HG03045 (cell line): Measurements from ENCODE around the gene HSD11B1L.

Experiments used
- ATAC-seq: cut with Tn5 transposase; IDR thresholded peaks from one replicate; pipeline ENCODE4 v1.9.1; 2021; ENCODE audit warnings: mild to moderate bottlenecking, moderate library complexity; ENCODE audit not compliant: unreplicated experiment

Gene HSD11B1L, protein sequence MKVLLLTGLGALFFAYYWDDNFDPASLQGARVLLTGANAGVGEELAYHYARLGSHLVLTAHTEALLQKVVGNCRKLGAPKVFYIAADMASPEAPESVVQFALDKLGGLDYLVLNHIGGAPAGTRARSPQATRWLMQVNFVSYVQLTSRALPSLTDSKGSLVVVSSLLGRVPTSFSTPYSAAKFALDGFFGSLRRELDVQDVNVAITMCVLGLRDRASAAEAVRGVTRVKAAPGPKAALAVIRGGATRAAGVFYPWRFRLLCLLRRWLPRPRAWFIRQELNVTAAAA

DNA sequence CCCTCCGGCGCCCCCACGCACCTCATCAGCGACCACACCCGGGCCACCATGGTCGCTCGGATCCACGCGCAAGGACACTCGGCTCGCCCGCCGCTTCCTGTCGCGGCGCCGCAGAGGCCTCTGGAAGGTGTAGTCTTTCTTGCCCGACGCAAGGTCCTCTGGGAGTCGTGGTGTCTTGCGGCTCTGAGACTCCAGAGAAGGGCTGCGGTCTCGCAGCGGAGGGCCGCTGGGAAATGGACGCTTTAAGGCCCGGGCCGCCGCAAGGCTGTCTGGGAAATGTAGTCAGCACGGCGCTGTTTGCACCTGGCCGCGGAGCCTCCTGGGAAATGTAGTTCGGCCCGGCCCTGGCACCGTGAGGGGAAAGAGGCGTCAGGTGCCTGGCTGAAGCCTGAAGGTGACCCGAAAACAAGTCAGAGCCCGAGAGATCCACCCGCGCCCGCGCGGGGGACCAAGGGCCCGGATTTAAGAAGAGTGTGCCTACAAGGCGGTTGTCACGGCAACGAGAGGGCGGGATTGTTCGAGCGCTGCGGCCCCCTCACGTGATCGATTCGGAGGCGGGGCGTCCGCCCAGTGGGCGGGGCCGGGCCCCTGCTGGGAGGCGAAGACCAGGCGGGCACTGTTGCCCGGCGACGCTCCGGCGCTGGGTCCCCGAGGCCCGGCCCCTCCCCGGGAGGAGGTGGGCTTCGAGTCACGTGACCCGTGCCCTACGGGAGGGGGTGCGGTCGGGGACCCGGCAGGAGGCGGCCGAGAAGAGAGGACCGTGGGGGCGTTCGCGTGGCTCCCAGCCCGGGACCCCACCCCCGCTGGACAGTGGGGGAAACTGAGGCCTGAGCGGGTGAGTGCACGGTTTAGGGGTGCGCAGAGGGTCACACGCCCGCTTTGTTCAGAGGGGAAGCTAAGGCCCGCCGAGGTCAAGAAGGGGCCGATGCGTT, at the start of gene HSD11B1L, which contains the start of gene MICOS13:
Gene HSD11B1L, plus strand, starts transcription at position 591 of the 932 bp plus-strand sequence. CDS start 3,806 bp downstream, outside the sequence.
Gene MICOS13, minus strand, starts transcription at position 80 of the 932 bp plus-strand sequence. Its CDS starts 30 bp downstream, at position 50.
- peak; percentile 82 for ATAC-seq

DNA sequence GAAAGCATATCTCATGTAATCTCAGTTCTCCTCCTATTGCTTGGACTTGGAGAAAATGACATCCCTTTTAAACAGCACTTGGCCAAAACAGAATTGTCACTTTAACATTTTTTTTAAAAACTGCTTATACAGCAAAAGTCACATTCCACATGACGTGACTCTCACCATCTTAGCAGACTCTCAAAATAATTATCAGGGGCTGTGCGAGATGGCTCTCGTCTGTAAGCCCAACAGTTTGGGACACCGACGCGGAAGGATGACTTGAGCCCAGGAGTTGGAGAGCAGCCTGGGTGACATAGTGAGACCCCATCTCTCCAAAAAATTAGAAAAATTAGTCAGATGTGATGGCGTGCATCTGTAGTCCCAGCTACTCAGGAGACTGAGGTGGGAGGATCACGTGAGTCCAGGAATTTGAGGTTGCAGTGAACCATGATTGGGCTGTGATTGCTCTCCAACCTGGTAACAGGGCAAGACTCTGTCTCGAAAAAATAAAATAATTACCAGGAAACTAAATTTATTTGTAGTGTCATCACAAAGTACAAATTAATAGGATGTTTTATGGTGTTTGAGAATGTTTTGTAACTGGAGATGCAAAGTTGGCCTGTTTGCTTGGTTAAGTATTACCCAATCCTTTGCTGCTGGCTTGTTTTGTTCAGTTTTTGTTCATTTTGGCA, 49.1 kb upstream of the HSD11B1L start:
- no peak for ATAC-seq

DNA sequence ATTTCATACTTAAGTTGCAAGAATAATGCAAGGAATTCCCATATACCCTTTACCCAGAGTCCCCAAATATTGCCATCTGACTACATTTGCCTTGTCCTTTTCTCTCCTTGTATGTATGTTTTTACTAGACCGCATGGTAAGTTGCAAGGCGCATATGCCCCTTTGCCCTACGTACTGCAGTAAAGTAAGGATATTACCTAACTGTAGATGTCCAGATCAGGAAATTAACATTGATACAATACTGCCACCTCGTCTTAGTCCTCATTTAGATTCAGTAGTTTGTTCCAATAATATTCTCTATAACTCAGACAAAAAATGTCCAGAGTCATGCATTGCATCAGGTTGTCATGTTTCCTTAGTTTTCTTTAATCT, 48.6 kb upstream of the HSD11B1L start:
- no peak for ATAC-seq

DNA sequence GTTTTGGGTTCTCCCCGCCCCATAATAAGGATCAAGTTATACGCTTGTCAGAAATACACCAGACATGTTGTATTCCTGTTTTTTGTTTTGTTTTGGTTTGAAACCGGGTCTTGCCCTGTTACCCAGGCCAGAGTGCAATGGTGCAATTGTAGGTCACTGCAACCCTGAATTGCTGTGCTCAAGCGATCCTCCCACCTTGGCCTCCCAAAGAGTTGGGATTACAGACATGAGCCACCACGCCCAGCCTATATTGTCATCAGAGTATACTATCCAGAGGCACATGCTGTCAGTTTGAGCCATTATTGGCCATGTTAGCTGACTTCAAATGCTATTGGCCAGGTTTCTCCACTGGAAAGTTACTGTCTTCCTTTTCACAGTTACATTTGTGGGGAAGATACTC, 48.2 kb upstream of the HSD11B1L start:
- no peak for ATAC-seq

DNA sequence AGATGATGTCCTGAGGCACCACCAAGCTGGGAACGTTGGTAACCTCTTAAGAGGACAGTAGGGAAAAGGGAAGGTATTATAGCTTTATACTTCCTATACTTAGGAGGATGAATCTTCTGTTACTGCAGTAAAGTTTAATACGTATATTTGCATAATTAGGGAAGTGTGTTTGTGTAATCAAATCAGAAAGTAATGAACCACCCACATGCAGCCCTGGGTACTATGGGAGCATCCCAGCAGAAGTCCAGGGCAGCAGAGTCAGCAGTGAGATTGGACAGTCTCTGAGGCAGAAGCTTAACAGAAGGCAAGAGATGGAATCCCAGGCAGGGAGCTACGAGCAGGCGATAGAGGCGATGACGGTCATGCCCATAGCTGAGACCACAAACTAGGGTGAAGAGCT, 45.4 kb upstream of the HSD11B1L start:
- no peak for ATAC-seq

DNA sequence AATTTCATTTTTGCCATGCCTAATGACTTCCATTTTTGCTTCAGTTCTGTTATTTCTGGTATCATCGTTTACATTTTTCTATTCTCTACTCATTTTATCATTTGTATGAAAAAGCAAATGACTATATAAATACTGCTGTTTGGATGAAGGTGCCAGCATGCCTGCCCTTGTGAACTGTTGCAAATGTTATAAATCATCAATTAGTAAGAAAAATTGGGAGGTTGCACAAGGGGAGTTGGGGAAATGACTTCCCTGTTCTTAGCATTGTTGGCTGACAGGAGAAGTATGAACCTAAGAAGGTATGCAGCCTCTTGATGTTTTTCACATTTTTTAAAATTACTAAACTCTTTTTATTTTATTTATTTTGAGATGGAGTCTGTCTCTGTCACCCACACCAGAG, 42.9 kb upstream of the HSD11B1L start:
- no peak for ATAC-seq

DNA sequence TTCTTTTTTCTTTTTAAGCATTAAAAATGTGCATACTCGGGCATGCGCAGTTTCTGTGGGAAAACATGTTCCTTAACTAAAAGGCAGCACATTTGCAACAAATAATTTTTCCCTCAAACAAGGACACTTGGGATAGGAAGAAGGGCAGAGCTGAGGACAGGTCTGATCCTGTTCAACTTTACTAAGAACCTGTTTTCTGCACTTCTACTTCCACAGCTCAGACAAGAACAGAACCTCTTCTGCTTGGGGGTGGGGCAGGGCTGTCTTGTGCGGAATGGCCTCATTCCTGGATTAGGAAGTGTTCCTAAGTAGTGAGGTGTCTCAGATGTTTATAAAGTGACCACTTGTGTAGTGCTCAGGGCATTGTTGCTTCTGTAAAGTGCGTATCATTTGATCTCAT, 39.7 kb upstream of the HSD11B1L start:
- ATAC-seq, result no peak

DNA sequence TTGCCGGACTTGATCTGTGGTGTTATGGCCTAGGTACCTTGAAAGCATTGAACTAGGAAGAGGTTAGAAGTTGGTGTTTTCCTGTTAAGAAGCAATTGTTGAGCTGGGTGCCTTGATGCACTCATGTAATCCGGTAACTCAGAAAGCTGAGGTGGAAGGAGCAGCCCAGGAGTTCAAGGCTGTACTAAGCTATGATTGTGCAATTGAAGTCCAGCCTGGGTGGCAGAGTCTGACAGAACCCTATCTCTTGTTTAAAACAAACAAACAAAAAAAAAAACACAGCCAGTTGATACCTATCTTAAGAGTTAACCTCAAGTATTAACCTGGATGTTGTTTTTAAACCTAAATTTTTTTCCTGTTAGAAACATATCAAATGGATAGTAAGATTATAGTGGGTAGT, 38.6 kb upstream of the HSD11B1L start:
- ATAC-seq, result no peak

DNA sequence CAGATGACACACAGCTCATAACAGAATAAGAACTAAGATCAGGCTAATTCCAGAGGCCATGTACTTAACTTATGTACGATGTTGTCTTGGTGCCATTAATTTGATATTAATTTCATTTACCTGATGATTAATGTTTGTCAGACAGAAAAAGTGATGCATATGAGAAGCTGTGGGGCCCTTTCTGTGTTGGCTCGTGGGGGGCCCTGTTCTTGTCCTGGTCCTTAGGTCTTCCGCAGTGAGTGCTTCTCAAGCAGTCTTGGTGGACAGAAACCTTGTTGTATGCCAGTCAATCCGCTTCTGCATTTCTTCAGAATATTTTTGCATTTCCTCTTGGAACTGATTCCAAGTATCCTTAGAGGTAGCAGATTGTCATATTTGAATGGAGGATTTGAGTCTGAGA, 37.8 kb upstream of the HSD11B1L start:
- no peak for ATAC-seq

DNA sequence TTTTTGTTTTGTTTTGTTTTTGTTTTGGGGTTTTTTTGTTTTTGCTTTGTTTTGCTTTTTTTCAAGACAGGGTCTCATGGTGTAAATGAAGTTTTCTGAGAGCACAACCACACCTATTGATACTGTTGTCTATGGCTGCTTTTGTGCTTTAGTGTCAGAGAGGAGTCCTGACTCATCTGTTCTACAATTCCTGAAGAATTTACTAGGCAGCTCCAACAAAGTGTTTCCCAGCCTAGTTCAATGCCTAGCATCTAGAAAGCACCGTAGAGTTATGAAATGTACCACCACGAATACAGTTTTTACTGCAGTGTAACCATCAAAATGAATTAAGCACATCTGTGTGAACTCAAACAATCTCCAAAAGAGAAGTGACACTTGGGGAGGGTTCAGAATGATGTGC, 36.8 kb upstream of the HSD11B1L start:
- no peak for ATAC-seq

DNA sequence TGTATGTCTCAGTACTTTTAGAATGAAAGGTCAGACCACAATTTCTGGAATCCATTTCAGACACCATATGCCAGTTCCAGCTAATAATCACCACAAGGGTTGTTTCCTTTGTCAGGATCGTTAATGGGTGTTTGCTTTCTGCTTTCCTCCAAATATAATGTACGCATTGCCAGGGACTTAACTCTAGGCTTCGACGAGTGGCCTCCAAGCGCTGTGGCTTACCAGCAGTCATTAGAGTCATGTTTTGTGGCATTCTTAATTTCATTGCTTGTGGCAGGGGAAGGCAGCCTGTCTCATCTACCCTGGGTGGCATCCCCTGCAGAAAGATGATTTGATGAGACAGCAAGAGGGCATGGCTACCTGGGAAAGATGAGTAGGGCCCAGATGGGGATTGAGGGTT, 35.4 kb upstream of the HSD11B1L start:
- no peak for ATAC-seq

DNA sequence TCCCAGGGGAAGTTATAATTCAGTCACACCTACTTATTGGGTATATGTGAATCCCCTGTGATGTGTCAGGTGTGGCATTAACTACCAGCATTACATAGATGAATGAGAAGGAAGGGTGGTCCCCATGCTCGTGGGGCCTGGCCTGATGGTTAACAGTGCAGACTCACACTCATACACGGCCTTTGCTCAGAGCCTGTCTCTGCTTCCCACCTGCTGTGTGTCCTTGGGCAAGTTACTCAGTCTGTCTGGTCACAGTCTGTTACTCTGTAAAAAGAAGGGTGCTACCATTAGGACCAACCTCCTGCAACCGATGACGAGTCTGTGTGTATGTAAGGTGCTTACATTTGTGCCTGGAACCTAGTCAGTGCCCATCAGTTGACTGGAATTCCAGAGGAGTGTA, 34.1 kb upstream of the HSD11B1L start:
- no peak for ATAC-seq

DNA sequence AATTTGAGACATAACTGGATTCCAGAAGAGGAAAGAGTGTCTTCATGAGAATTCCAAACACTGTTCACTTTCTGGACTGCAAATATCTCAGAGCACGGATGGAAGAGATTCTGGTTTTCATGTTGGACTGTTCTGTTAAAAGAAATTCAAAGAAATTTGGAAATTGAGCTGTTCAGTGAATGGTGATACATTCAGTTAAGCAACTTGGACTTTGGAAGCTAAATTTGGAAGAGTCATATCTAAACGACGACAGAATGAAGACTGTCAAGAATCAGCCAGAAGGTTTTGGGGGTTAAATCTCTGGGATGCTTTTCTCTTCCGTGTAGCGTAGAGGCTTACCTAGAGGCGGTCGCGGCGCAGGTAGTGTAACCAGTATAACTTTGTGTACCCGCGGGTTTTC, 32.4 kb upstream of the HSD11B1L start:
- no peak for ATAC-seq

DNA sequence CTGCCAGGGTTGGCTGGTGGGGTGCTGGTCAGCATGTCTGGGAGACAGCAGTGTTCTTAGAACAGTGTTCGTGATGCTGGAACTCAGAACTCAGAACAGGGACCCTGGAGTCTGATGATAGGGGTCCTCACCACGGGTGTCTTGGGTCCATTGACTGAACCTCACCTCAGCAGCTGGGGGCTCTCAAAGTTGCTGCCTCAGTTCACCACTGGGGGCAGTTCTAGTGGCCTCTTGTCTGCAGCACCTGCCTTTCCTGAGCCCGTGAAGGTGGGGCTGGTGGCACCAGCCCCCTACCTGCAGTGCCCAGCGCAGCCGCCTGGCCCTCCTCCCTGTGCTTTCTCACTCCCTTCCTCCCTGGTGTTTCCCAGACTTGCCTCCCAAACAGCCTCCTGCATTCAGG, 29.5 kb upstream of the HSD11B1L start:
- ATAC-seq, result no peak

DNA sequence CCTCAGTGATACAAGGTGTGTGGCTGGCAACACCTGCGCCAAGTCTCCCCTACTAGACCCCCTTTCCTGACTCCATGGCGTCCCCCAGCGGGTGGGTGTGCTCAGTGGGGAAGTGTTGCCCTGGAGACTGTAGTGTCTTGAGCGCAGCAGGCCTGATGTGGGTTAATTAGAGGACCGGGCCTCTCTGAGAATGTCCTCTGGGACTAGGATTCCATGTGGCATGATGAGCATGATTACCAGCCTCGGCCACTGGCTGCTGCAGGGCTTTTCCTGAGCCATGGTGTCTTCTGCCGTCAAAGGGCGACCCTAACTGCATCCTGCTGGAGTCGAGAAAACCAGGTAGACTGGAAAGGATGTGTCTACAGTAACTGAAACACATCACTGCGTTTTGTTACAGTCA, 28.6 kb upstream of the HSD11B1L start:
- ATAC-seq, result no peak

DNA sequence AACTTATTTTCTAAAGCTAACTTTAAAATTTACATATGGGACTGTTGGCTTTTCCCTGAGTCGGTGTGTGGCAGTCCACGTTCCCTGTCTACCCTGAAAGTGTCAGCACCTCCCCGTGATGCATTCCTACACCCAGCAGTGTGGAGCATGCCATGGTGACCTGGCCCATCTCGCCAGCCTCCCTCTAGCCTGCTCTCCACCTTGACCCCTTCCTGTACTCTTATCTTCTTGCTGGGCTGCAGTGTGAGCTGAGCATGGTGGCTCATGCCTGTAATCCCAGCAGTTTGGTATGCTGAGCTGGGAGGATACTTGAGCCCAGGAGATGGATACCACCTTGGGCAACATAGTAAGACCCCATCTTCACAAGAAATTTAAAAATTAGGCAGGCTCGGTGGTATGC, 25.9 kb upstream of the HSD11B1L start:
- ATAC-seq, result no peak

DNA sequence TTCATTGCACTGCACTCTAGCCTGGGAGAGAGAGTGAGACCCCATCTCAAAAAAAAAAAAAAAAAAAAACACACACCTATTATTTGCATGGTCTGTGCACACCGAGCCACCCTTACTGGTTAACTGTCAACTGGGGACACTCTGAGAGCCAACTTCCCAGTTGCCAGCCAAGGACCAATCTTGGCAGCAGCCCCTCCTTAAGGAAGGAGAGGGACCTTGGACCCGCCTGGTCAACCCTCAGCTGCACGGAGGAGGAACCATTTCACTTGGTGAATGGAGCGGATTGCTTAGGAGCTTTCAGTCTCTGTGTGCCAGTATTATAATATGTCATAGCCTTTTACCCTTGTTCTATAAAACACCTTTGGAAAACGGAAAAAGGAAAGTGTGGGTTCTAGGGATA, 25.4 kb upstream of the HSD11B1L start:
- no peak for ATAC-seq

DNA sequence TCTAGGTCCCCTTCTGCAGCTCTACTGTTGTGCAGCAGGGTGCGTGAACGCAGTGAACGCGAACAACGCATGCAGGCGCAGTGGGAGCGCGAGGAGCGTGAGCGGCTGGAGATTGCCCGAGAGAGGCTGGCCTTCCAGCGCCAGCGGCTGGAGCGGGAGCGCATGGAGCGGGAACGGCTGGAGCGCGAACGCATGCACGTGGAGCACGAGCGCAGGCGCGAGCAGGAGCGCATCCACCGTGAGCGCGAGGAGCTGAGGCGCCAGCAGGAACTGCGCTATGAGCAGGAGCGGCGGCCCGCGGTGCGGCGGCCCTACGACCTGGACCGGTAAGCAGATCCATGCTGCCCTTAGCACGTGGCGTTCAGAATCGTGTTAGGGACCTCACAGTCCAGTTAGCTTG, 19.3 kb upstream of the HSD11B1L start:
- ATAC-seq, result no peak

DNA sequence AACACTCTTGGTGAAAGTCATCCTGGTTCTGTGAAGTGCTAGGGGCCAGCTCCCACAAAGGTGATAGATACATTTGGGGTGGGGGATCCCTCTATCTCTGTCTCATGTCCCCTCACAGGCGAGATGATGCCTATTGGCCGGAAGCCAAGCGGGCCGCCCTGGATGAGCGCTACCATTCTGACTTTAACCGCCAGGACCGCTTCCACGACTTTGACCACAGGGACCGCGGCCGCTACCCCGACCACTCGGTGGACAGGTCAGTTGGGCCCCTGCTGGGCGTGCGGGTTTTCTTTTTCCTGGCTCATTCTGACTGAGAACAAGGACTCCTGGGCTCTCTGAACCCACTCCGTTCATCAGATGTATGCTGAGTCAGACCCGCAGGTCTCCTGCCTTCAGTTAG, 16.9 kb upstream of the HSD11B1L start:
- ATAC-seq, result no peak

DNA sequence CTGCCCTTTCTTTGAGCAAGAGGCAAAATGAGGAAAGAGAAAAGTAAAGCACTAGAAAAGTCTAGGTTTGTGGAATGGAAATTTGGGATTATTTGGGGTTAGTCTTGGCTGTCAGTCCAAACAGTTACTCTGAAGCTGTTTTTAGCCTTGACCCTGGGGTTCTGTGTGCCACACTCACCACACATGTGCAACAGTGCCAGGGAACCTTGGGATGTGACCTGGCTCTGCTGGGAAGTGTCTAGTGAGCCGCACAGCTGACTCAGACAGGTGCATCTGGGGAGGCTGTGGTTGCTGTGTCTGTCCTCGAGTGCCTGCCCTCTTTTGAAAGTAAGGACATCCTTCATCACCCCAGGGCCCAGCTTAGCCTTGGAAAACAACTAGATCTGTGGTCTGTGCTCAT, 16.3 kb upstream of the HSD11B1L start:
- no peak for ATAC-seq

DNA sequence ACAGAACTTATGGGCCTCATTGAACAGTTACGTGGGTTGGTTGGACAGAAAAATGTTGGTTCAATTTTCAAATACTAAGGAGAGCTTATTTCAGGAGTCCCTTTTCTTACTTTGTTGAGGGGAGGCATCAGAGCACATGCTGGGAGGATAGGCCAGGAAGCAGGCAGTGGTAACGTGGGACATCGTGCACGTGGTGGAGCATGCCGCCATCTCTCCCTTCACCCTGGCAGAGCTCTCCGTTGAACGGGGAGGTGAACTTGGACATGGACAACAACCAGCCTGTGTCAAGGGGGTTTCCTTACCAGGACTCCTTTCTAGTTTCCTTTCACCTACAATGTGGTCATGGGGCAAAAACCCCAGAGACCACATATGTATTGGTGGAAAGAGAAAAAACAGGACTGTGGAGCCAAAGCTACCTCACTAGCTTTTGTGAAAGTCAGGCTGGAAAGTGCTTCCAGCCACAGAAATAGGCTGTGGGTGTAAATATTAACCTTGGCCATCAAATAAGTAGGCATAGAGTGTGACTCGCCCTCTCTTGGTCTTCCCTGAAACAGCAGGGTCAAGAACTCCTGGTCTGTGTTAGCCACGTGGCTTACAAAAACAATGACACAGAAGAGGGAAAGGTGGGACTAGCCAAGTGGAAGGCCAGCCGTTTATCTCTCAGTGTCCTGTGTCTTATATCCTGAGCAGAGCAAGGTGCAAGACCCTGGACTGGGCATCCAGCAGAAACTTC, 14.9 kb upstream of the HSD11B1L start:
- no peak for ATAC-seq
